ENCODE results near the gene UBE3D. TPM values are rescaled to one million over a fixed set of nuclear protein-coding genes. Genes with fewer than 3 reads are reported as not detected.
A peak's percentile ranks its signal among the peaks of the same experiment; 100 is the strongest.

The UBE3D gene
- polyA plus RNA-seq, 2 of the 4 experiments (the other 2 are of a cell fraction) = 4.4 to 6.2 TPM

- Histone ChIP-seq H3K4me2 (peak overlapping the region; percentile 89), H3K4me1 (peaks cover 11% of the 10 kb centered on the region; the same call in 1 of the 3 replicates), H3K27ac (no peak overlapping the region; a peak in 3 of 6 replicates), H3K9me3 (no peaks in the 10 kb centered on the region), H3K4me3 (peak overlapping the region; percentile 92)
- POLR2A ChIA-PET = no interaction called here
- TF ChIP-seq MAX (IDR thresholded peaks at IDR 0.05) = no peak
- TF ChIP-seq HOXB5 (CRISPR knock-in tag; IDR thresholded peaks at IDR 0.05) = no peak
- no peak for TF ChIP-seq EHF (CRISPR knock-in tag; IDR thresholded peaks at IDR 0.05)
- TF ChIP-seq BCL3 (IDR thresholded peaks at IDR 0.05) = no peak
- no peak for TF ChIP-seq EP300 (IDR thresholded peaks at IDR 0.05)
- TF ChIP-seq CEBPB (IDR thresholded peaks at IDR 0.05) = no peak
- no peak for TF ChIP-seq CHD4 (IDR thresholded peaks at IDR 0.05; ENCODE audit: borderline replicate concordance)
- TF ChIP-seq FOSL2 (IDR thresholded peaks at IDR 0.05) = no peak
- no peak for TF ChIP-seq FOSL2 (CRISPR knock-in tag; IDR thresholded peaks at IDR 0.05)
- ATAC-seq (no peak), FAIRE-seq (no peak), DNase-seq (ENCODE audit: low read depth in 1 of 2, low spot score in 1 of 2) (no peak)
- 82% methylated on average over 6 of the region's 6 CpGs for whole genome bisulfite sequencing (ENCODE audit: missing lambda C conversion rate)
- CTCF ChIA-PET = interaction anchor here (1.5 to 5.6 kb wide), 4 partner anchors 142 to 820 kb away, joined by 4 to 93 read pairs (median 8); partner anchors contain the start of gene PRSS35
These were observed 3.0 kb upstream of the UBE3D start for GRCh38 chr6:83068616-83069015.

- Histone ChIP-seq H3K4me2 (peak within 1 kb of the TSS; percentile 89), H3K9me3 (no peaks in the 10 kb centered on the region), H3K27ac (peak within 1 kb of the TSS; percentile 72 to 88), H3K4me3 (peak within 1 kb of the TSS; percentile 92), H3K4me1 (peaks cover 11% of the 10 kb centered on the region; the same call in 1 of the 3 replicates)
- ATAC-seq (peak; percentile 94 to 96), DNase-seq (ENCODE audit: low read depth in 1 of 2, low spot score in 1 of 2) (peak; percentile 73 to 90), FAIRE-seq (no peak)
- ChIA-PET CTCF (interaction anchor here (0.6 to 5.6 kb wide), 36 partner anchors 8 to 878 kb away, joined by 3 to 93 read pairs (median 4); partner anchors contain the start of genes PRSS35 and TPBG), POLR2A (interaction anchor here (1.0 kb wide), 1 partner anchor 819 kb away, joined by 4 read pairs; no protein-coding TSS in a partner anchor)
- WGBS (ENCODE audit: missing lambda C conversion rate) = 4% methylated on average over 17 of the region's 78 CpGs
- TF ChIP-seq EP300 (IDR thresholded peaks at IDR 0.05) (no peak), SMC3 (IDR thresholded peaks at IDR 0.05) (peak; percentile 67), POLR2A (IDR thresholded peaks at IDR 0.05; ENCODE audit: low read length) (peak; percentile 21; the same call in 1 of the 2 replicates), MAX (IDR thresholded peaks at IDR 0.05) (peak; percentile 73), PHF8 (IDR thresholded peaks at IDR 0.05; ENCODE audit: borderline replicate concordance, low read depth) (peak; percentile 63), MAZ (IDR thresholded peaks at IDR 0.05; ENCODE audit: borderline replicate concordance, low read depth, low read length) (0 out of 2 replicates have a peak, but pooled peaks have one; percentile 55), HOXB13 (CRISPR knock-in tag; IDR thresholded peaks at IDR 0.05; ENCODE audit: low read depth) (no peak), MAFK (IDR thresholded peaks at IDR 0.05; ENCODE audit: partially characterized antibody) (no peak), KDM5A (IDR thresholded peaks at IDR 0.05) (no peak), RAD21 (conservative IDR thresholded peaks at IDR 0.05 in 1 of 2, IDR thresholded peaks at IDR 0.05 in 1 of 2) (peak; percentile 79 to 83)
- TF ChIP-seq, protein P1, sequence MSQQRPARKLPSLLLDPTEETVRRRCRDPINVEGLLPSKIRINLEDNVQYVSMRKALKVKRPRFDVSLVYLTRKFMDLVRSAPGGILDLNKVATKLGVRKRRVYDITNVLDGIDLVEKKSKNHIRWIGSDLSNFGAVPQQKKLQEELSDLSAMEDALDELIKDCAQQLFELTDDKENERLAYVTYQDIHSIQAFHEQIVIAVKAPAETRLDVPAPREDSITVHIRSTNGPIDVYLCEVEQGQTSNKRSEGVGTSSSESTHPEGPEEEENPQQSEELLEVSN (IDR thresholded peaks at IDR 0.05; ENCODE audit: borderline replicate concordance, low read depth) = peak; percentile 56; the same call in 1 of the 2 replicates
- TF ChIP-seq, protein P2, sequence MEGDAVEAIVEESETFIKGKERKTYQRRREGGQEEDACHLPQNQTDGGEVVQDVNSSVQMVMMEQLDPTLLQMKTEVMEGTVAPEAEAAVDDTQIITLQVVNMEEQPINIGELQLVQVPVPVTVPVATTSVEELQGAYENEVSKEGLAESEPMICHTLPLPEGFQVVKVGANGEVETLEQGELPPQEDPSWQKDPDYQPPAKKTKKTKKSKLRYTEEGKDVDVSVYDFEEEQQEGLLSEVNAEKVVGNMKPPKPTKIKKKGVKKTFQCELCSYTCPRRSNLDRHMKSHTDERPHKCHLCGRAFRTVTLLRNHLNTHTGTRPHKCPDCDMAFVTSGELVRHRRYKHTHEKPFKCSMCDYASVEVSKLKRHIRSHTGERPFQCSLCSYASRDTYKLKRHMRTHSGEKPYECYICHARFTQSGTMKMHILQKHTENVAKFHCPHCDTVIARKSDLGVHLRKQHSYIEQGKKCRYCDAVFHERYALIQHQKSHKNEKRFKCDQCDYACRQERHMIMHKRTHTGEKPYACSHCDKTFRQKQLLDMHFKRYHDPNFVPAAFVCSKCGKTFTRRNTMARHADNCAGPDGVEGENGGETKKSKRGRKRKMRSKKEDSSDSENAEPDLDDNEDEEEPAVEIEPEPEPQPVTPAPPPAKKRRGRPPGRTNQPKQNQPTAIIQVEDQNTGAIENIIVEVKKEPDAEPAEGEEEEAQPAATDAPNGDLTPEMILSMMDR (IDR thresholded peaks at IDR 0.05) = peak; percentile 83
These were observed 2.1 kb upstream of the UBE3D start, which contains the start of gene DOP1A for GRCh38 chr6:83067448-83068439. DOP1A (plus strand) TSS chr6:83067671; CDS start chr6:83096978, 29,307 bp downstream.

Data from A549 (cell line).